GM19397 (cell line): ENCODE measurements around the gene EPHA6.
"Not testable (repeated sequence)": the region's sequence is repeated elsewhere in the genome, so short reads cannot be mapped to it uniquely, and the experiment has no call there.

Source experiments
- ATAC-seq: cut with Tn5 transposase; IDR thresholded peaks from one replicate; pipeline ENCODE4 v1.9.1; 2021; ENCODE audit warnings: mild to moderate bottlenecking, moderate library complexity; ENCODE audit not compliant: unreplicated experiment

EPHA6 gene

DNA sequence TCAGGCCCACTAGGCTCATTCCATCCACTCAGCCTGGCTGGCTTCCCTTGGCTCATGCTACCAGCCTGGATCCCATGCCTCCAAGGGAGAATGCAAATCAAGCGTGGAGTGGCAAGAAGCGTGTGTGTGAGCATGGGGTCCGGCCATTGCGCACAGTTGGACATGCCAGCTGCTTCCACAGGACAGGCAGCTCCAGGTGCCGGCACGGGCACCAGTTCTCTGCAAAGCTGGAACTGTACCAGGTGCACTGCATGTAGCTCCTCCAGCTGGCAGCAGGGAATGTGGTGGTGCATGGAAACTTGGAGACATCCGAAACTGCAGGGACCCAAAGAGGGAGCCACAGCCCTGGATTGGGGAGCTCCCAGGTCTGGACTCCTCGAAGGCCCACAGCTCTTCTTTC lies 449.8 kb downstream of the EPHA6 start:
- no peak for ATAC-seq

- ATAC-seq: no peak
These were observed 451.0 kb downstream of the EPHA6 start for GRCh38 chr3:97265237-97266005.

GRCh38 chr3:97269202-97269601 lies 454.8 kb downstream of the EPHA6 start:
- no peak for ATAC-seq

- ATAC-seq: not testable (repeated sequence)
These were observed 462.6 kb downstream of the EPHA6 start for GRCh38 chr3:97276879-97277550.

DNA sequence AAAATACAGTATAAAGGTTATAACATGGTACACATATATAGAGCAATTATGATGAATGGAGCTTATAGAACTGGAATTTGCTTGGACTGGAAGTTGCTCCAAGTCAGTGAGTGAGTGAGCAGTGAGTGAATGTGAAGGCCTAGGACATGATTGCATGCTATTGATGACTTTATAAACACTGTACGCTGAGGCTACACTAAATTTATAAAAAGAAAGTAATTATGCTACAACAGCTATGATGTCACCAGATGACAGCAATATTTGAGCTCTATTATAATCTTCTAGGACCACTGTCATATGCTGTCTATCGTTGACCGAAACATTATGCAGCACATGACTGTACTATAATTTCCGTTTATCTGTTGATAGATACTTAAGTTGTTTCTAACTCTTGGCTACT lies 463.3 kb downstream of the EPHA6 start:
- no peak for ATAC-seq

GRCh38 chr3:97278506-97278905 lies 464.1 kb downstream of the EPHA6 start:
- no peak for ATAC-seq

GRCh38 chr3:97291901-97292300 lies 477.5 kb downstream of the EPHA6 start:
- no peak for ATAC-seq

- ATAC-seq: no peak
These were observed 479.3 kb downstream of the EPHA6 start for GRCh38 chr3:97293596-97294131.

DNA sequence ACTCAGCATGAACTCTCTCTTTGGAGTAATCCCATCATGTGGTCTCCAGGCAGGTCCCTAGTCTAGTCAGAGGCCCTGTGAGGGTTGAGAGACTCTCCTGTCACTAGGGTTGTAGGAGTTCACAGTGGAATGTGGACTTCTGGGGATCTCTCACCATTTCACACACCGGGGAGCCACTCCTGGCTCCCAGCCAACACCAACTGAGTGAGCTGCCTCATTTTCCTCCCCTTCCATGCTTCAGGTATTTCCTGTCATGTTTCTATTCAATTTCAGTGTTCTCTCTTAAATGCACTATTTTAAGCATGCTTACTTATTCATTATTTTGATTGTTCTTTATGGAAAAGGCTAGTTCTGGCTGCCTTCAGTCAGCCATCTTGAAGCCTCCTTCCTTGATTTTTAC lies 482.6 kb downstream of the EPHA6 start:
- no peak for ATAC-seq

DNA sequence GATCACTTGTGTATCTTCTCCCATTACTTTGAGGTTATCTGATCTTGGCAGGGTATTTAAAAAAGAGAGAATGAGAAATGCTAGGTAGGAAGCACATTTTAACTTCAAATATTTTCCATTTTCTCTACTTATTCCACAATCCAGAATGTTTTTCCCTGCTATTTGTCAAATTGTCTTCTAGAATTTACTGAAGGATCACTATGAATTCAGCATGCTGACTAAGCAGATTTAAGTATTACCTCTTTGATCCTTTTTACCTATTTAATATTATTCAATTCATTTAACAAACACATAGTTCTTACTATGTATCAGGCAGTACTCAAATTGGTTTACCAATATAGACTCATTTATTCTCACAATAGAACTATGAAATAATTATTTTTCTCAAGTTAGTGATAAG lies 486.7 kb downstream of the EPHA6 start:
- no peak for ATAC-seq

GRCh38 chr3:97306226-97306625 lies 491.8 kb downstream of the EPHA6 start:
- no peak for ATAC-seq

GRCh38 chr3:97338375-97338774 lies 524.0 kb downstream of the EPHA6 start:
- no peak for ATAC-seq

DNA sequence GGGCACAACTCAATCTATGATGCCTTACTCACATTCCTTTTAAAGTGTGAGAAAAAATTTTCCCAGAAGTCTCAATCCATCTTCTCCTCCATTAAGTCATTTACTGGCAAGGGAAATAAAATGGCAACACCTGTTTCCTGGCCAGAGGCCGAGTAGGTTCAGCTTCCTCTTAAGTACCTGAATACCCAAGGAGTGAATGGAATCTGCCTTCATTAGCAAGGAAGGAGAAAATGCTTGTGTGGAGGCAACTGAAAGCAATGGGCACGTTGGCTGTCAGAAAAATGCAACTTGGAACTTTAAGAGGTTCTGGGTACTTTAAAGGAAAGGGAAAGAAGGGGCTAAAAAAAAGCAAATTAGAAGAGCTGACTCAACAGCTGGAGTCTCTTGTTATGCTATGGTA lies 526.5 kb downstream of the EPHA6 start:
- no peak for ATAC-seq

- no peak for ATAC-seq
These were observed 533.4 kb downstream of the EPHA6 start for GRCh38 chr3:97347780-97348179.

DNA sequence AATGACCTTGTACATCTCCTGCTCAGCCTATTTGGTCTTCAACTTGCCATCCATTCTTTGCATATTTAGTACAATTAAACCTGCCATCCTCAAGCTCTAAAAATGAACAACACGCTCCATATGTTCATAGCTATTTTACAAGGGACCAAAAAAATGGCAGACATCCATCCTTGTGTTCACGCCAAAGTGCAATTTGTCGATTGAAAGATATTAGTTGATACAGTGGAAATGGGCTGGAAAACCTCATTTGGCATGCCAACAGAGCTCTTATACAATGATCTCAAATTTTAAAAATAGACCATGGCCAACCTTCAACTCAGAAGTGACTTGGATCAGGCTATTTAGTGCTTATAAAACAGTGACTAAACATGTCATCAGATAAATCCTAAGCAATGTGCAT lies 536.6 kb downstream of the EPHA6 start:
- no peak for ATAC-seq

GRCh38 chr3:97353176-97353575 lies 538.8 kb downstream of the EPHA6 start:
- ATAC-seq: no peak

GRCh38 chr3:97359977-97360376 lies 545.6 kb downstream of the EPHA6 start:
- ATAC-seq: no peak

DNA sequence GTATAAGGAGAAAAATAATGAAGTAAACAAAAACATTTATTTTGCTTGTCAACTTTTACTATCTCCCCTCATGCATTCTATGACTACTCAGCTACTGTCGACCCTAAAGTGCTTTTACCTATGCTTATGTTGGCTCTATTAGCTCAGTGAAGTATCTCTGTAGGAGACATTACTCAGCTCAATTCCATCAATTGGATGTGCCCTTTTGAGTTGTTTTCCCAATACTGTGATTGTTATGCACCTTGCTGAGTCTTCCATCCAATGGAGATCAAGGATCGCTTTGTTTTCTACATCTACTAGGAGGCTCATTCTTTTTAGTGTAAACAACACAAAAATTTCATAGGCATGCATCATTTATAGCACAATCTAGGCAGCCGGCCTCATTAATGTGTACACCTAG lies 546.4 kb downstream of the EPHA6 start:
- no peak for ATAC-seq

- ATAC-seq: no peak
These were observed 570.2 kb downstream of the EPHA6 start for GRCh38 chr3:97384583-97384982.

DNA sequence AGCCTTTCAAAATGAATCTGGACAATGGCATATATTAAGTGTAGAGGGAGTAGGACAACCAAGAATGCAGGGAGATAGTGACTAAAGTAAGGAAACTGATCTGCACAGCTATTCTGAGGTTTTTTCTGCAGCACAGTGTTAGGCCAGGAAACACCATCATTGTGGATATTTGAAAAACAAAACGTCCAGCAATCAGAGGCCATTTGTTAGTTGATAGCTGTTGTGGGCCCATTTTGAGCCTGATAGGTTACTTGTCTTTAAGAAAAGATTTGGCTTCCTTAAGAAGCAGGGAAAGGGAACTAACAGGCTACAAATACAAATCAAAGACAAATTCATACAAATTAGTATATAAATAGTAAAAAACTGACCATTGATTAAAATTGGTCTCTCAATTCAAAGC lies 574.4 kb downstream of the EPHA6 start:
- ATAC-seq: no peak

GRCh38 chr3:97389936-97390335 lies 575.5 kb downstream of the EPHA6 start:
- ATAC-seq: no peak

- no peak for ATAC-seq
These were observed 576.8 kb downstream of the EPHA6 start for GRCh38 chr3:97391167-97391566.
